H9 (cell line): ENCODE results near the gene BHLHE40. TPM values are rescaled to one million over a fixed set of nuclear protein-coding genes. Genes with fewer than 3 reads are reported as not detected.

ENCODE experiments used
- DNase-seq: peaks from one replicate; pipeline ENCODE4 v3.0.0-alpha.2; 2017
- H2AFZ ChIP-seq: one replicate; pipeline ENCODE4 v1.6.1; 2013; ENCODE audit warnings: mild to moderate bottlenecking, low read length, control low read depth, moderate library complexity
- H2AK5ac ChIP-seq: 2 replicates; pipeline ENCODE4 v1.6.1; 2013; ENCODE audit warnings: low read length, control low read depth, mixed read lengths; ENCODE audit not compliant: insufficient read length
- H2BK120ac ChIP-seq: one replicate; pipeline ENCODE4 v1.6.1; 2013; ENCODE audit warnings: low read depth, mild to moderate bottlenecking, low read length, control low read depth, inconsistent platforms; ENCODE audit not compliant: poor library complexity, severe bottlenecking
- H2BK12ac ChIP-seq: 2 replicates; pipeline ENCODE4 v1.6.1; 2013; ENCODE audit warnings: low read length, control low read depth, mixed read lengths, low read depth; ENCODE audit not compliant: insufficient read length
- H2BK15ac ChIP-seq: 2 replicates; pipeline ENCODE4 v1.6.1; 2013; ENCODE audit warnings: low read depth, low read length, control low read depth
- H2BK20ac ChIP-seq: one replicate; pipeline ENCODE4 v1.6.1; 2013; ENCODE audit warnings: low read depth, mild to moderate bottlenecking, low read length, control low read depth, inconsistent platforms; ENCODE audit not compliant: poor library complexity, severe bottlenecking
- H2BK5ac ChIP-seq: 2 replicates; pipeline ENCODE4 v1.6.1; 2013; ENCODE audit warnings: low read length, control low read depth, mixed read lengths; ENCODE audit not compliant: insufficient read length
- H3K14ac ChIP-seq: 2 replicates; pipeline ENCODE4 v1.6.1; 2013; ENCODE audit warnings: low read length, control low read depth; ENCODE audit not compliant: insufficient read depth
- H3K18ac ChIP-seq: 2 replicates; pipeline ENCODE4 v1.6.1; 2013; ENCODE audit warnings: low read depth, mild to moderate bottlenecking, mixed read lengths, low read length, control low read depth; ENCODE audit not compliant: insufficient read length
- H3K23ac ChIP-seq: 2 replicates; pipeline ENCODE4 v1.6.1; 2013; ENCODE audit warnings: low read length, control low read depth, mixed read lengths, low read depth; ENCODE audit not compliant: insufficient read length
- H3K23me2 ChIP-seq: 2 replicates; pipeline ENCODE4 v1.6.1; 2013; ENCODE audit warnings: low read depth, mild to moderate bottlenecking, mixed read lengths, low read length, control low read depth; ENCODE audit not compliant: insufficient read length, poor library complexity, severe bottlenecking
- H3K27ac ChIP-seq: 2 replicates; pipeline ENCODE4 v1.5.1; 2013; ENCODE audit warnings: low read length, control low read depth, mixed read lengths, low read depth; ENCODE audit not compliant: insufficient read length
- H3K27me3 ChIP-seq: 2 replicates; pipeline ENCODE4 v1.6.1; 2013; ENCODE audit warnings: low read length, control low read depth, inconsistent platforms; ENCODE audit not compliant: insufficient read depth
- H3K4ac ChIP-seq: 2 replicates; pipeline ENCODE4 v1.6.1; 2013; ENCODE audit warnings: low read depth, mild to moderate bottlenecking, control low read depth, inconsistent platforms, low read length, moderate library complexity
- H3K4me1 ChIP-seq: 2 replicates; pipeline ENCODE4 v1.6.1; 2013; ENCODE audit warnings: low read length, control low read depth, inconsistent platforms; ENCODE audit not compliant: insufficient read depth
- H3K4me2 ChIP-seq: 2 replicates; pipeline ENCODE4 v1.6.1; 2013; ENCODE audit warnings: low read length, control low read depth, mixed read lengths; ENCODE audit not compliant: insufficient read length, insufficient read depth
- H3K56ac ChIP-seq: 2 replicates; pipeline ENCODE4 v1.6.1; 2013; ENCODE audit warnings: low read depth, mild to moderate bottlenecking, mixed read lengths, low read length, control low read depth; ENCODE audit not compliant: insufficient read length
- H3K79me1 ChIP-seq: 2 replicates; pipeline ENCODE4 v1.6.1; 2013; ENCODE audit warnings: low read depth, mild to moderate bottlenecking, moderate library complexity, low read length, control low read depth, inconsistent platforms; ENCODE audit not compliant: insufficient read depth, poor library complexity, severe bottlenecking
- H3K79me2 ChIP-seq: 2 replicates; pipeline ENCODE4 v1.6.1; 2013; ENCODE audit warnings: low read length, control low read depth, inconsistent platforms; ENCODE audit not compliant: insufficient read depth
- H3K9ac ChIP-seq: 2 replicates; pipeline ENCODE4 v1.6.1; 2013; ENCODE audit warnings: low read length, control low read depth, mixed read lengths; ENCODE audit not compliant: insufficient read length; ENCODE audit errors: extremely low read depth
- H3K9me3 ChIP-seq: one replicate; pipeline ENCODE4 v1.6.1; 2013; ENCODE audit warnings: low read depth, low read length, inconsistent platforms; ENCODE audit not compliant: control insufficient read depth
- H3T11ph ChIP-seq: one replicate; pipeline ENCODE4 v1.6.1; 2013; ENCODE audit warnings: mild to moderate bottlenecking, low read length, control low read depth, inconsistent platforms
- H4K20me1 ChIP-seq: one replicate; pipeline ENCODE4 v1.6.1; 2013; ENCODE audit not compliant: control insufficient read depth, insufficient read length, insufficient read depth
- H4K5ac ChIP-seq: 2 replicates; pipeline ENCODE4 v1.6.1; 2013; ENCODE audit warnings: low read depth, mild to moderate bottlenecking, mixed read lengths, low read length, control low read depth; ENCODE audit not compliant: insufficient read length
- H4K8ac ChIP-seq: replicated peaks from 2 replicates; pipeline ENCODE4 v1.6.1; 2013; ENCODE audit warnings: low read length, control low read depth, mixed read lengths, low read depth; ENCODE audit not compliant: insufficient read length
- H4K91ac ChIP-seq: 2 replicates; pipeline ENCODE4 v1.6.1; 2013; ENCODE audit warnings: low read depth, mild to moderate bottlenecking, moderate library complexity, mixed read lengths, low read length, control low read depth; ENCODE audit not compliant: insufficient read length
- H3K27ac Mint-ChIP-seq, 3 experiments: 2 replicates in 2 of 3; 3 replicates in 1 of 3; pipeline ENCODE4 v1.8.0; 2020 to 2021; ENCODE audit warnings: mixed read lengths in 3 of 3, mild to moderate bottlenecking in 1 of 3, moderate library complexity in 1 of 3
- H3K27me3 Mint-ChIP-seq: 2 replicates; pipeline ENCODE4 v1.8.0; 2021; ENCODE audit warnings: low read depth, mild to moderate bottlenecking, moderate library complexity, mixed read lengths
- H3K36me3 Mint-ChIP-seq, 3 experiments: 2 replicates in 2 of 3; 3 replicates in 1 of 3; pipeline ENCODE4 v1.8.0; 2020 to 2021; ENCODE audit warnings: low read depth in 3 of 3, mixed read lengths in 3 of 3; ENCODE audit not compliant: insufficient read depth in 1 of 3
- H3K4me1 Mint-ChIP-seq, 2 experiments: 2 replicates each; pipeline ENCODE4 v1.8.0; 2020; ENCODE audit warnings: mixed read lengths in 2 of 2
- H3K4me3 Mint-ChIP-seq, 2 experiments: 2 replicates in 1 of 2; 3 replicates in 1 of 2; pipeline ENCODE4 v1.8.0; 2020 to 2021; ENCODE audit warnings: mild to moderate bottlenecking in 2 of 2, mixed read lengths in 2 of 2, moderate library complexity in 1 of 2
- H3K9me3 Mint-ChIP-seq, 2 experiments: 2 replicates in 1 of 2; 3 replicates in 1 of 2; pipeline ENCODE4 v1.8.0; 2020; ENCODE audit warnings: mild to moderate bottlenecking in 2 of 2, mixed read lengths in 2 of 2, moderate library complexity in 1 of 2
- CTCF ChIP-seq: fragments of 200-600 bp; sonication (generic); conservative IDR thresholded peaks from 3 replicates; pipeline ENCODE4 v1.8.0; 2021; ENCODE audit warnings: antibody characterized with exemption, mild to moderate bottlenecking
- WGBS: extraction: QIAGEN DNeasy Blood & Tissue Kit; methylation state at CpG from one replicate; pipeline ENCODE4 v1.1.7; 2013; ENCODE audit warnings: missing lambda C conversion rate, low lambda C conversion rate, mixed read lengths; ENCODE audit not compliant: insufficient read length; ENCODE audit errors: extremely low coverage; 5-methylcytosine and 5-hydroxymethylcytosine counted together
- total RNA-seq: library from RNA; stranded (reverse); gene quantifications from 2 replicates; pipeline ENCODE4 v1.2.1, GENCODE V29; 2021

The BHLHE40 gene
- total RNA-seq, 1 experiment from 2014 or later = 4.1 TPM

DNA sequence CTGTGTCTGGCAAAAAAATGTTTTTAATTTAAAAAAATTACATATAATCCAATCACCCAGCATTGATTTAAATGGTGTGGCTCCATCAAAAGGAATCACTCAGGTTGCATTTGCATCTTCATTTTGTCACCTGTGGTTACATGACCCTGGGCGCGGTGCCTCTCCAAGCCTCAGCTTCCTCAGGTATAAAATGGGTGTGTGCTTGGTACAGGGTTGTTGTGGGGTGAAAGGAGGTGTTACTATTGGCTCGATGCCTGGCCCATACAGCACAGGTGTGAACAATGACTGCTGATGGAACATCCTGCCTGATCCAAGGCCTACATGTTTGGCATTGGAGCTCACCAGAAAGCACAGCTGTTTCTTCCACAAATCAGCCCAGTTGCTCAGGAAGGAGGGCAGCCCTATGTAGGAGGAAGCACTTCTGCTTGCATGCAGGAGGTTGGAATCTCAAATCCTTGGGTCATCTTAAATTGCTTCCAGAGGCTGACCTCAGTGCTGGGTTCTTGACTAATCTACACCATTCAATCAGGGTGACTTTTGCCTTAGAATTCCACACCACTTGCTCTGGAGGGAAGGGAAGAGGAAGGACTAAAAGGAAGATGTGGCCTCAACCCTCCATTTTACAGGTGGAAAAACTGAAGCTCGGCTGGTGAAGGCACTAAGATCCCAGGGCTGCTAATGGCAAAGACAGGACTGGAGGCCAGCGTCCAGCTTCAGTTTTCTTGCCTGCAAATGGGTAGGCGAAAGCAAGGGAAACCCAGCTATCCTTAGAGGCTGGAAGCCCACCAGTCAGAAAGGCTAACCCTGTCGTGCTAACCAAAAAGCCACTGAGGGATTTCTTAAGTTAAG, 31.7 kb downstream of the BHLHE40 start:
- TF ChIP-seq CTCF = no peak
- Histone ChIP-seq H3K18ac (no peak overlapping the region), H3K56ac (no peak overlapping the region), H4K5ac (no peak overlapping the region), H3K27ac (no peak overlapping the region), H3T11ph (no peak overlapping the region), H2AK5ac (no peak overlapping the region), H2BK12ac (no peak overlapping the region), H2BK15ac (no peak overlapping the region), H4K20me1 (no peaks in the 10 kb centered on the region), H3K79me2 (no peaks in the 10 kb centered on the region), H3K79me1 (no peaks in the 10 kb centered on the region), H4K8ac (no peak overlapping the region), H3K27me3 (no peaks in the 10 kb centered on the region), H3K4me2 (no peak overlapping the region), H3K23ac (no peak overlapping the region), H2AFZ (no peak overlapping the region), H3K14ac (no peak overlapping the region; the same call in 1 of the 2 replicates), H3K4me1 (no peaks in the 10 kb centered on the region; the same call in 1 of the 2 replicates), H3K4ac (no peak overlapping the region), H2BK5ac (no peak overlapping the region), H3K9ac (no peak overlapping the region), H2BK120ac (no peak overlapping the region), H2BK20ac (no peak overlapping the region), H3K23me2 (no peaks in the 10 kb centered on the region), H4K91ac (no peak overlapping the region), H3K9me3 (no peaks in the 10 kb centered on the region)
- no peak overlapping the region for H3K4me3 Mint-ChIP-seq
- no CpG with 5 or more reads among the region's 7 CpGs for WGBS
- H3K27ac Mint-ChIP-seq = no peak overlapping the region; a peak in 1 of 7 replicates
- no peaks in the 10 kb centered on the region for H3K9me3 Mint-ChIP-seq
- H3K27me3 Mint-ChIP-seq = no peaks in the 10 kb centered on the region; the same call in 1 of the 2 replicates
- H3K36me3 Mint-ChIP-seq = no peaks in the 10 kb centered on the region; a peak in 1 of 7 replicates
- H3K4me1 Mint-ChIP-seq = peaks cover 16% of the 10 kb centered on the region in 2 experiments
- no peak for DNase-seq
